Osteoblast (primary cell): ENCODE measurements around the gene POLD1. TPM values are rescaled to one million over a fixed set of nuclear protein-coding genes. Genes with fewer than 3 reads are reported as not detected.

ENCODE experiments used
- DNase-seq: peaks from one replicate; pipeline ENCODE4 v3.0.0; 2011; ENCODE audit warnings: low spot score, mixed read lengths; ENCODE audit not compliant: insufficient read length; ENCODE audit errors: missing footprints
- H2AFZ ChIP-seq: 2 replicates; pipeline ENCODE4 v1.6.0; 2011; ENCODE audit warnings: mild to moderate bottlenecking, low read length
- H3K27ac ChIP-seq: 2 replicates; pipeline ENCODE4 v1.5.1; 2011; ENCODE audit warnings: mild to moderate bottlenecking, low read depth, low read length, moderate library complexity
- H3K27me3 ChIP-seq: 2 replicates; pipeline ENCODE4 v1.6.0; 2012; ENCODE audit warnings: mild to moderate bottlenecking, control low read depth, inconsistent platforms, low read length, moderate library complexity; ENCODE audit not compliant: insufficient read depth
- H3K36me3 ChIP-seq: 2 replicates; pipeline ENCODE4 v1.5.1; 2011; ENCODE audit warnings: mild to moderate bottlenecking, low read length, control low read depth, moderate library complexity; ENCODE audit not compliant: insufficient read depth
- H3K4me1 ChIP-seq: 2 replicates; pipeline ENCODE4 v1.5.1; 2011; ENCODE audit warnings: mild to moderate bottlenecking, low read length, control low read depth, moderate library complexity; ENCODE audit not compliant: insufficient read depth
- H3K4me2 ChIP-seq: 2 replicates; pipeline ENCODE4 v1.6.0; 2011; ENCODE audit warnings: mild to moderate bottlenecking, low read length; ENCODE audit not compliant: insufficient read depth
- H3K4me3 ChIP-seq: fragments of 200-600 bp; sonication (generic); 3 replicates; pipeline ENCODE4 v1.5.1; 2012; ENCODE audit warnings: mild to moderate bottlenecking, low read length, inconsistent platforms; ENCODE audit not compliant: insufficient read depth
- H3K79me2 ChIP-seq: 2 replicates; pipeline ENCODE4 v1.6.0; 2012; ENCODE audit warnings: mild to moderate bottlenecking, low read length, control low read depth, inconsistent platforms; ENCODE audit not compliant: insufficient read depth
- H3K9me3 ChIP-seq: 2 replicates; pipeline ENCODE4 v1.5.1; 2011; ENCODE audit warnings: low read depth, low read length, control low read depth
- H4K20me1 ChIP-seq: 2 replicates; pipeline ENCODE4 v1.6.0; 2012; ENCODE audit warnings: mild to moderate bottlenecking, low read length, control low read depth; ENCODE audit not compliant: insufficient read depth
- CTCF ChIP-seq: IDR thresholded peaks from 2 replicates; pipeline ENCODE4 v1.5.1; 2011; ENCODE audit warnings: mild to moderate bottlenecking, low read depth, low read length, moderate library complexity; ENCODE audit errors: extremely low read depth
- total RNA-seq: library from RNA; depleted of rRNA; stranded (reverse); fragments of >200 nt; gene quantifications from 2 replicates; pipeline ENCODE4 v1.2.3, GENCODE V29; 2012

POLD1 gene
- total RNA-seq, 1 donor = 15.6 TPM

- Histone ChIP-seq H3K4me1 (peaks cover 3% of the 10 kb centered on the region), H3K9me3 (no peaks in the 10 kb centered on the region), H2AFZ (no peak overlapping the region), H3K27me3 (no peaks in the 10 kb centered on the region), H3K27ac (no peak overlapping the region), H3K36me3 (peaks cover 50% of the 10 kb centered on the region), H4K20me1 (peaks cover 18% of the 10 kb centered on the region), H3K79me2 (peaks cover 5% of the 10 kb centered on the region), H3K4me2 (no peak overlapping the region), H3K4me3 (no peak overlapping the region)
- no peak for TF ChIP-seq CTCF
- DNase-seq = no peak
Measured at GRCh38 chr19:50378169-50378862, 5.8 kb upstream of the POLD1 start.

GRCh38 chr19:50378863-50379236, 5.3 kb upstream of the POLD1 start:
- Histone ChIP-seq H4K20me1 (peaks cover 18% of the 10 kb centered on the region), H3K27ac (no peak overlapping the region), H3K4me1 (peaks cover 7% of the 10 kb centered on the region), H3K4me3 (no peak overlapping the region), H3K4me2 (no peak overlapping the region), H3K27me3 (no peaks in the 10 kb centered on the region), H2AFZ (no peak overlapping the region), H3K36me3 (peaks cover 50% of the 10 kb centered on the region), H3K9me3 (no peaks in the 10 kb centered on the region), H3K79me2 (peaks cover 5% of the 10 kb centered on the region)
- no peak for TF ChIP-seq CTCF
- DNase-seq = no peak

GRCh38 chr19:50379602-50380001, 4.5 kb upstream of the POLD1 start:
- Histone ChIP-seq H3K79me2 (peaks cover 5% of the 10 kb centered on the region), H3K4me3 (no peak overlapping the region), H3K4me1 (peaks cover 8% of the 10 kb centered on the region), H3K9me3 (no peaks in the 10 kb centered on the region), H3K4me2 (no peak overlapping the region), H2AFZ (no peak overlapping the region), H3K36me3 (peaks cover 50% of the 10 kb centered on the region), H4K20me1 (peaks cover 18% of the 10 kb centered on the region), H3K27ac (no peak overlapping the region), H3K27me3 (no peaks in the 10 kb centered on the region)
- no peak for TF ChIP-seq CTCF
- DNase-seq = no peak

GRCh38 chr19:50380137-50380536, 4.0 kb upstream of the POLD1 start:
- peaks cover 18% of the 10 kb centered on the region for H4K20me1 ChIP-seq
- H3K36me3 ChIP-seq = peaks cover 50% of the 10 kb centered on the region
- DNase-seq = no peak
- H3K79me2 ChIP-seq = peaks cover 7% of the 10 kb centered on the region
- TF ChIP-seq CTCF = no peak
- no peak overlapping the region for H3K27ac ChIP-seq
- H2AFZ ChIP-seq = no peak overlapping the region
- H3K4me3 ChIP-seq = no peak overlapping the region
- peaks cover 14% of the 10 kb centered on the region for H3K4me1 ChIP-seq
- no peaks in the 10 kb centered on the region for H3K9me3 ChIP-seq
- no peaks in the 10 kb centered on the region for H3K27me3 ChIP-seq
- no peak overlapping the region for H3K4me2 ChIP-seq
